SIG-M5 (cell line): Measurements from ENCODE around the gene GCC1.

Experiments
- DNase-seq: peaks from one replicate; lab custom pipeline; 2025; lab: John Stamatoyannopoulos, UW

GCC1 gene

GRCh38 chr7:127536394-127536691 is 49.1 kb downstream of the GCC1 start:
- no peak for DNase-seq

- no peak for DNase-seq
Observed at GRCh38 chr7:127535546-127536393, 49.6 kb downstream of the GCC1 start.

GRCh38 chr7:127534636-127535035 is 50.8 kb downstream of the GCC1 start:
- DNase-seq, result no peak

GRCh38 chr7:127532736-127533135 is 52.7 kb downstream of the GCC1 start:
- DNase-seq, result no peak

- no peak for DNase-seq
Observed at GRCh38 chr7:127532151-127532550, 53.2 kb downstream of the GCC1 start.
